Measurements from ENCODE around the gene WIZ. TPM values are rescaled to one million over a fixed set of nuclear protein-coding genes. Genes with fewer than 3 reads are reported as not detected.

WIZ gene
- total RNA-seq, 2 donors from 2014 or later: 55.9 to 93.3 TPM

- no peak overlapping the region for H3K27ac ChIP-seq
- H3K27me3 ChIP-seq (replicated peaks; ENCODE audit: insufficient read depth): peaks cover 2% of the 10 kb centered on the region
- H3K36me3 ChIP-seq: no peaks in the 10 kb centered on the region
- no peak overlapping the region for H3K4me3 ChIP-seq
- no peaks in the 10 kb centered on the region for H3K9me3 ChIP-seq
- intact Hi-C loops (cut with DNase I): no loop called here
- DNase-seq (ENCODE audit: low spot score): no peak
- 59% methylated on average over 12 of the region's 12 CpGs for WGBS
- H3K4me1 ChIP-seq (replicated peaks): no peaks in the 10 kb centered on the region
- TF ChIP-seq POLR2AphosphoS5 (IDR thresholded peaks at IDR 0.05) (no peak), CTCF (IDR thresholded peaks at IDR 0.05) (no peak), POLR2A (IDR thresholded peaks at IDR 0.05) (no peak)
Observed at GRCh38 chr19:15468675-15469512, 19.1 kb upstream of the WIZ start.

- DNase-seq (ENCODE audit: low spot score): no peak
- Histone ChIP-seq H3K4me1 (replicated peaks) (no peaks in the 10 kb centered on the region), H3K9me3 (no peaks in the 10 kb centered on the region), H3K27me3 (replicated peaks; ENCODE audit: insufficient read depth) (peaks cover 5% of the 10 kb centered on the region), H3K27ac (no peak overlapping the region), H3K4me3 (no peak overlapping the region), H3K36me3 (no peaks in the 10 kb centered on the region)
- intact Hi-C loops (cut with DNase I): no loop called here
- TF ChIP-seq POLR2AphosphoS5 (IDR thresholded peaks at IDR 0.05) (no peak), CTCF (IDR thresholded peaks at IDR 0.05) (no peak), POLR2A (IDR thresholded peaks at IDR 0.05) (no peak)
- WGBS: 89% methylated on average over 6 of the region's 6 CpGs
Observed at GRCh38 chr19:15467734-15468214, 18.0 kb upstream of the WIZ start.

GRCh38 chr19:15466851-15467733 is 17.3 kb upstream of the WIZ start:
- Histone ChIP-seq H3K36me3 (no peaks in the 10 kb centered on the region), H3K9me3 (no peaks in the 10 kb centered on the region), H3K4me1 (replicated peaks) (no peaks in the 10 kb centered on the region), H3K4me3 (no peak overlapping the region), H3K27me3 (replicated peaks; ENCODE audit: insufficient read depth) (peaks cover 5% of the 10 kb centered on the region), H3K27ac (no peak overlapping the region)
- WGBS: 44% methylated on average over 8 of the region's 8 CpGs
- no peak for TF ChIP-seq POLR2A (IDR thresholded peaks at IDR 0.05)
- TF ChIP-seq POLR2AphosphoS5 (IDR thresholded peaks at IDR 0.05): peak; percentile 24
- intact Hi-C loops (cut with DNase I): no loop called here
- DNase-seq (ENCODE audit: low spot score): no peak

GRCh38 chr19:15464394-15465385 is 14.9 kb upstream of the WIZ start, which contains the start of gene RASAL3:
Gene RASAL3 (minus strand): TSS chr19:15464544. CDS start chr19:15464358, 186 bp downstream.
- H3K4me1 ChIP-seq (replicated peaks): no peaks in the 10 kb centered on the region
- TF ChIP-seq POLR2A (IDR thresholded peaks at IDR 0.05): no peak
- H3K27me3 ChIP-seq (replicated peaks; ENCODE audit: insufficient read depth): peaks cover 5% of the 10 kb centered on the region
- H3K4me3 ChIP-seq: peak within 1 kb of the TSS; percentile 17 to 18
- H3K27ac ChIP-seq: no peak within 1 kb of the TSS
- no peaks in the 10 kb centered on the region for H3K9me3 ChIP-seq
- 32% methylated on average over 17 of the region's 17 CpGs for WGBS
- intact Hi-C loops (cut with DNase I): no loop called here
- no peaks in the 10 kb centered on the region for H3K36me3 ChIP-seq
- DNase-seq (ENCODE audit: low spot score): no peak

- no peaks in the 10 kb centered on the region for H3K9me3 ChIP-seq
- no peak overlapping the region for H3K27ac ChIP-seq
- H3K27me3 ChIP-seq (replicated peaks; ENCODE audit: insufficient read depth): peaks cover 5% of the 10 kb centered on the region
- WGBS: 47% methylated on average over 25 of the region's 25 CpGs
- peak overlapping the region; percentile 17 to 18 for H3K4me3 ChIP-seq
- H3K36me3 ChIP-seq: no peaks in the 10 kb centered on the region
- H3K4me1 ChIP-seq (replicated peaks): no peaks in the 10 kb centered on the region
- intact Hi-C loops (cut with DNase I): no loop called here
- DNase-seq (ENCODE audit: low spot score): no peak
- TF ChIP-seq POLR2A (IDR thresholded peaks at IDR 0.05) (no peak), CTCF (IDR thresholded peaks at IDR 0.05) (no peak), POLR2AphosphoS5 (IDR thresholded peaks at IDR 0.05) (no peak)
Observed at GRCh38 chr19:15463861-15464371, 14.2 kb upstream of the WIZ start.

All from prostate gland (tissue), 2 donors.